Right forelimb (tissue), 1 donor: Measurements from ENCODE around the gene MAN1B1.

Experiments used
- DNase-seq: peaks from one replicate; pipeline ENCODE4 v3.0.0-alpha.2; 2018

The MAN1B1 gene

GRCh38 chr9:137149363-137149762 is 62.6 kb downstream of the MAN1B1 start:
- no peak for DNase-seq

- no peak for DNase-seq
Observed at GRCh38 chr9:137149942-137150616, 63.3 kb downstream of the MAN1B1 start.

GRCh38 chr9:137150617-137151457 is 64.1 kb downstream of the MAN1B1 start:
- DNase-seq, result no peak

- DNase-seq, result no peak
Observed at GRCh38 chr9:137152844-137153405, 66.1 kb downstream of the MAN1B1 start.

GRCh38 chr9:137156567-137157375 is 70.0 kb downstream of the MAN1B1 start:
- DNase-seq, result no peak

- no peak for DNase-seq
Observed at GRCh38 chr9:137157618-137158415, 71.0 kb downstream of the MAN1B1 start.

- DNase-seq, result no peak
Observed at GRCh38 chr9:137158625-137159024, 71.8 kb downstream of the MAN1B1 start.
